HCT116 (cell line): ENCODE measurements around the gene ADI1. TPM values are rescaled to one million over a fixed set of nuclear protein-coding genes. Genes with fewer than 3 reads are reported as not detected.

Source experiments
- ATAC-seq: fragments of 200-7000 bp; cut with Tn5 transposase; 2 replicates; pipeline ENCODE4 v1.9.1; 2020; ENCODE audit warnings: mild to moderate bottlenecking, moderate library complexity
- BruUV-seq: library from RNA; stranded (reverse); fragments of 400-500 nt; replicated peaks from 2 replicates; lab custom pipeline; 2021; lab: Mats Ljungman, UMichigan
- CTCF ChIA-PET: fragments of 300-600 bp; sonication (Branson Sonifier 250); formaldehyde crosslinking; loops from one replicate; lab custom pipeline; 2021; ENCODE audit warnings: antibody characterized with exemption; lab: Charles Lee
- POLR2A ChIA-PET: fragments of 300-600, 350-600 bp; sonication (Branson Sonifier 250); formaldehyde crosslinking; loops from one replicate; lab custom pipeline; 2021; ENCODE audit warnings: antibody characterized with exemption; lab: Charles Lee
- RAD21 ChIA-PET, 2 experiments: fragments of 300-600 bp; sonication (Branson Sonifier 250); formaldehyde crosslinking; loops; one replicate each; lab custom pipeline; 2023; ENCODE audit warnings: low total read pairs in 2 of 2; ENCODE audit not compliant: uncharacterized antibody in 2 of 2, unreplicated experiment in 2 of 2, low non-redundant PET in 1 of 2; lab: Charles Lee
- DNase-seq: peaks from one replicate; pipeline ENCODE4 v3.0.0-alpha.2; 2010; ENCODE audit warnings: low read depth, low spot score
- H2AFZ ChIP-seq: fragments of 200-600 bp; shearing (Covaris generic), sonication (generic); 2 replicates; pipeline ENCODE4 v1.6.1; 2017; ENCODE audit warnings: low read depth, mixed run types, mixed read lengths, antibody characterized with exemption, low read length; ENCODE audit not compliant: poor library complexity, severe bottlenecking
- H3K27ac ChIP-seq: 2 replicates; pipeline ENCODE4 v1.5.1; 2012; ENCODE audit warnings: low read depth, low read length
- H3K27me3 ChIP-seq: fragments of 200-600 bp; sonication (generic); 2 replicates; pipeline ENCODE4 v1.6.1; 2016; ENCODE audit warnings: mixed run types, low read length, mixed read lengths; ENCODE audit not compliant: insufficient read depth
- H3K36me3 ChIP-seq, 2 experiments: fragments of 200-500 bp in 1 of 2; fragments of 200-600 bp in 1 of 2; sonication (Bioruptor generic) in 1 of 2; sonication (generic) in 1 of 2; 2 replicates each; pipeline versions ENCODE4 v1.5.1 to v1.6.1; 2014 to 2016; ENCODE audit warnings: low read length in 2 of 2, inconsistent platforms in 1 of 2, mixed read lengths in 1 of 2, mixed run types in 1 of 2; ENCODE audit not compliant: insufficient read depth in 2 of 2, control insufficient read depth in 1 of 2
- H3K4me1 ChIP-seq, 2 experiments: fragments of 200-600 bp in 1 of 2; sonication (generic) in 1 of 2; 2 replicates each; pipeline versions ENCODE4 v1.5.1 to v1.6.1; 2012 to 2017; ENCODE audit warnings: low read length in 2 of 2, inconsistent platforms in 1 of 2, mild to moderate bottlenecking in 1 of 2, mixed read lengths in 1 of 2, mixed run types in 1 of 2, moderate library complexity in 1 of 2; ENCODE audit not compliant: insufficient read depth in 2 of 2, control insufficient read depth in 1 of 2
- H3K4me2 ChIP-seq: fragments of 200-600 bp; sonication (generic); 2 replicates; pipeline ENCODE4 v1.6.1; 2017; ENCODE audit warnings: mixed run types, low read length, mixed read lengths
- H3K4me3 ChIP-seq, 2 experiments: fragments of 200-600 bp in 1 of 2; sonication (generic) in 1 of 2; replicated peaks in 1 of 2; 2 replicates each; pipeline ENCODE4 v1.5.1; 2011 to 2016; ENCODE audit warnings: low read length in 2 of 2, control low read depth in 1 of 2, low read depth in 1 of 2, mild to moderate bottlenecking in 1 of 2, mixed read lengths in 1 of 2, mixed run types in 1 of 2
- H3K79me2 ChIP-seq: fragments of 200-600 bp; sonication (generic); 2 replicates; pipeline ENCODE4 v1.6.1; 2017; ENCODE audit warnings: mild to moderate bottlenecking, mixed run types, low read length, moderate library complexity, mixed read lengths; ENCODE audit not compliant: insufficient read depth
- H3K9ac ChIP-seq: fragments of 200-600 bp; sonication (generic); 2 replicates; pipeline ENCODE4 v1.6.1; 2016; ENCODE audit warnings: low read length, mixed read lengths
- H3K9me2 ChIP-seq: fragments of 200-600 bp; sonication (generic), shearing (Covaris generic); 2 replicates; pipeline ENCODE4 v1.6.1; 2017; ENCODE audit warnings: mixed run types, mild to moderate bottlenecking, moderate library complexity; ENCODE audit not compliant: insufficient read depth
- H3K9me3 ChIP-seq, 2 experiments: fragments of 200-500 bp in 1 of 2; fragments of 200-600 bp in 1 of 2; sonication (Bioruptor generic) in 1 of 2; sonication (generic) in 1 of 2; 2 replicates each; pipeline ENCODE4 v1.6.1; 2014 to 2017; ENCODE audit warnings: low read length in 2 of 2, mixed read lengths in 2 of 2, inconsistent platforms in 1 of 2, low read depth in 1 of 2, mild to moderate bottlenecking in 1 of 2, mixed run types in 1 of 2, moderate library complexity in 1 of 2; ENCODE audit not compliant: control insufficient read depth in 1 of 2, insufficient read depth in 1 of 2
- H4K20me1 ChIP-seq: fragments of 200-600 bp; sonication (generic), shearing (Covaris generic); 2 replicates; pipeline ENCODE4 v1.6.1; 2017; ENCODE audit warnings: mixed run types, mild to moderate bottlenecking, moderate library complexity; ENCODE audit not compliant: insufficient read depth
- EGR1 ChIP-seq: IDR thresholded peaks from 2 replicates; pipeline ENCODE4 v1.6.1; 2012; ENCODE audit warnings: low read depth
- ELF1 ChIP-seq: IDR thresholded peaks from 2 replicates; pipeline ENCODE4 v1.6.1; 2012; ENCODE audit warnings: low read depth, borderline replicate concordance
- EZH2 ChIP-seq: fragments of 200-600 bp; sonication (generic); IDR thresholded peaks from 2 replicates; pipeline ENCODE4 v1.6.1; 2017; ENCODE audit warnings: antibody characterized with exemption, mixed run types
- EZH2phosphoT487 ChIP-seq: fragments of 200-600 bp; IDR thresholded peaks from 2 replicates; pipeline ENCODE4 v1.6.1; 2018; ENCODE audit warnings: antibody characterized with exemption, borderline replicate concordance
- FOSL1 ChIP-seq: IDR thresholded peaks from 2 replicates; pipeline ENCODE4 v1.6.1; 2012; ENCODE audit warnings: low read depth
- JUND ChIP-seq: IDR thresholded peaks from 2 replicates; pipeline ENCODE4 v1.6.1; 2012
- MAX ChIP-seq: IDR thresholded peaks from 2 replicates; pipeline ENCODE4 v1.6.1; 2012
- POLR2A ChIP-seq: IDR thresholded peaks from 2 replicates; pipeline ENCODE4 v1.7.0; 2011; ENCODE audit warnings: borderline replicate concordance; ENCODE audit not compliant: insufficient read depth, insufficient read length; ENCODE audit errors: extremely low read depth
- POLR2AphosphoS5 ChIP-seq: IDR thresholded peaks from 2 replicates; pipeline ENCODE4 v1.6.1; 2011; ENCODE audit warnings: mild to moderate bottlenecking, low read depth, low read length, moderate library complexity
- TCF7L2 ChIP-seq: IDR thresholded peaks from 2 replicates; pipeline ENCODE4 v1.7.0; 2011; ENCODE audit warnings: borderline replicate concordance, inconsistent platforms; ENCODE audit not compliant: insufficient read depth, insufficient read length; ENCODE audit errors: extremely low read depth
- ZFX ChIP-seq: fragments of 450-650 bp; IDR thresholded peaks from 2 replicates; pipeline ENCODE4 v1.6.1; 2017
- ZNF274 ChIP-seq: fragments of 200-500 bp; sonication (Bioruptor generic); IDR thresholded peaks from 2 replicates; pipeline ENCODE4 v1.6.1; 2014; ENCODE audit warnings: mild to moderate bottlenecking, low read depth, low read length, inconsistent platforms
- intact Hi-C: fragments of 100-400 bp; cut with micrococcal nuclease; formaldehyde crosslinking; loops from 2 replicates; pipeline ENCODE4 v1.10.0; 2022
- total RNA-seq: library from RNA; stranded (reverse); gene quantifications from one replicate; pipeline ENCODE4 v1.2.1, GENCODE V29; 2021; ENCODE audit not compliant: unreplicated experiment
- TF ChIP-seq, protein P1 (sequence below): IDR thresholded peaks from 2 replicates; pipeline ENCODE4 v1.6.1; 2011; ENCODE audit warnings: mild to moderate bottlenecking, low read length, moderate library complexity; ENCODE audit not compliant: insufficient replicate concordance; ENCODE audit errors: extremely low read depth
- TF ChIP-seq, protein P2 (sequence below): IDR thresholded peaks from 2 replicates; pipeline ENCODE4 v1.6.1; 2012

The ADI1 gene
- total RNA-seq, 1 experiment from 2014 or later = 27.0 TPM

GRCh38 chr2:3459185-3460015 is 59.9 kb downstream of the ADI1 start:
- Histone ChIP-seq H4K20me1 (no peaks in the 10 kb centered on the region), H3K4me2 (no peak overlapping the region), H3K27me3 (no peaks in the 10 kb centered on the region), H3K79me2 (no peaks in the 10 kb centered on the region), H3K4me3 (no peak overlapping the region), H3K27ac (no peak overlapping the region), H3K36me3 (no peaks in the 10 kb centered on the region), H3K9me3 (no peaks in the 10 kb centered on the region), H2AFZ (no peak overlapping the region), H3K9ac (no peak overlapping the region), H3K4me1 (no peaks in the 10 kb centered on the region), H3K9me2 (no peaks in the 10 kb centered on the region)
- RAD21 ChIA-PET = no interaction called here
- no TSS peak for BruUV-seq
- TF ChIP-seq EZH2phosphoT487 = no peak
- TF ChIP-seq, protein P1, sequence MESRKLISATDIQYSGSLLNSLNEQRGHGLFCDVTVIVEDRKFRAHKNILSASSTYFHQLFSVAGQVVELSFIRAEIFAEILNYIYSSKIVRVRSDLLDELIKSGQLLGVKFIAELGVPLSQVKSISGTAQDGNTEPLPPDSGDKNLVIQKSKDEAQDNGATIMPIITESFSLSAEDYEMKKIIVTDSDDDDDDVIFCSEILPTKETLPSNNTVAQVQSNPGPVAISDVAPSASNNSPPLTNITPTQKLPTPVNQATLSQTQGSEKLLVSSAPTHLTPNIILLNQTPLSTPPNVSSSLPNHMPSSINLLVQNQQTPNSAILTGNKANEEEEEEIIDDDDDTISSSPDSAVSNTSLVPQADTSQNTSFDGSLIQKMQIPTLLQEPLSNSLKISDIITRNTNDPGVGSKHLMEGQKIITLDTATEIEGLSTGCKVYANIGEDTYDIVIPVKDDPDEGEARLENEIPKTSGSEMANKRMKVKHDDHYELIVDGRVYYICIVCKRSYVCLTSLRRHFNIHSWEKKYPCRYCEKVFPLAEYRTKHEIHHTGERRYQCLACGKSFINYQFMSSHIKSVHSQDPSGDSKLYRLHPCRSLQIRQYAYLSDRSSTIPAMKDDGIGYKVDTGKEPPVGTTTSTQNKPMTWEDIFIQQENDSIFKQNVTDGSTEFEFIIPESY = no peak
- POLR2A ChIA-PET = no interaction called here
- no peak for DNase-seq
- CTCF ChIA-PET = no interaction called here
- intact Hi-C loops = no loop called here
- ATAC-seq = peak; percentile 56

DNA sequence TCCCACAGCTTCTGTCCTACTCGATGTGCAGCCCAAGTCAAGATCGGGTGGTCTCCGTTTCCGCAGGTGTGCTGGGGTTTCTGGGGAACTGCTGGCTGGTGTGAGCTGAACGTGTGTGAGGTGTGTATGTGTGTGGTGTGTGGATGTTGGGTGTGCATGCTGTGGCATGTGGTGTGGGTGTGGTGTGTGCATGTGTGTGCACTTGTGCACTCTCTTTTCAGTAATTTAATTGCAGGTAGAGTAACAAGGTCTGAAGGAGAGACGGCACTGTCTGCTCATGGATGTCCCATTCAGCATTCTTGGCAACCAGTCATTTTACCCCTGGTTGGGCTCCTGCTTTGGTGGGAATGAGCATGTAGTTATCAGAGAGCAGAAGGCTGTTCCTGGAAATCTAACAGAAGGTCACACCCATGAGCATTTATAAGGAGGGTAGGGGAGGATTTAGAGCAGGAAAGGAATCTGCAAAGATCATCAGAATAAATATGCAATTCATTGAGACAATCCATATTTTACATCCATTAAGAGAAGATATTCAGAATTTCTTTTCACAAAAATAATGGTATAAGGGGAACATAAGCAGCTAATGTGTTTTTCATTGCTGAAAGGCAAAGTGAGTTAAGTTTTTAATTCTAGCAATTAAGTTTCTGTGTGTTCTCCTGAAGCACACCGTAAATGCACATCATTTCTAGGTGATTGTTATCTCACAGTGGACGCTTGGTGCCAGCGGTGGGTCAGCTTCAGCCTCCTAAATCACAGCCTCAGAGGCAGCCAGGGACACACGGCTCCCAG is 60.7 kb downstream of the ADI1 start:
- Histone ChIP-seq H3K9me3 (no peaks in the 10 kb centered on the region), H3K79me2 (no peaks in the 10 kb centered on the region), H3K36me3 (no peaks in the 10 kb centered on the region), H3K9ac (no peak overlapping the region), H2AFZ (no peak overlapping the region), H3K4me3 (no peak overlapping the region), H3K4me2 (no peak overlapping the region), H3K4me1 (no peaks in the 10 kb centered on the region), H3K27me3 (no peaks in the 10 kb centered on the region), H3K9me2 (no peaks in the 10 kb centered on the region), H4K20me1 (no peaks in the 10 kb centered on the region), H3K27ac (no peak overlapping the region)
- ChIA-PET POLR2A (no interaction called here), CTCF (no interaction called here), RAD21 (no interaction called here)
- BruUV-seq = no TSS peak
- DNase-seq = no peak
- no peak for ATAC-seq
- TF ChIP-seq EZH2 (no peak), EGR1 (no peak), MAX (no peak), POLR2A (no peak), POLR2AphosphoS5 (no peak), ELF1 (no peak), EZH2phosphoT487 (no peak), FOSL1 (no peak), JUND (no peak), TCF7L2 (no peak), ZFX (no peak), ZNF274 (no peak)
- TF ChIP-seq, protein P2, sequence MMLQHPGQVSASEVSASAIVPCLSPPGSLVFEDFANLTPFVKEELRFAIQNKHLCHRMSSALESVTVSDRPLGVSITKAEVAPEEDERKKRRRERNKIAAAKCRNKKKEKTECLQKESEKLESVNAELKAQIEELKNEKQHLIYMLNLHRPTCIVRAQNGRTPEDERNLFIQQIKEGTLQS = no peak
- intact Hi-C loops = no loop called here
